ENCODE data around the gene EFNA5. TPM values are rescaled to one million over a fixed set of nuclear protein-coding genes. Genes with fewer than 3 reads are reported as not detected.
"Not testable (repeated sequence)": the region's sequence is repeated elsewhere in the genome, so short reads cannot be mapped to it uniquely, and the experiment has no call there.

The EFNA5 gene
- polyA plus RNA-seq, 1 donor (not counting 4 experiments of a cell fraction or from before 2014, with no cell fraction given): 4.8 TPM

GRCh38 chr5:107456281-107456715 lies 214.4 kb downstream of the EFNA5 start:
- H3K27me3 ChIP-seq (ENCODE audit: control insufficient read depth, extremely low read depth, insufficient read depth, low read length): no peaks in the 10 kb centered on the region
- H3K4me2 ChIP-seq (ENCODE audit: control insufficient read depth, extremely low read depth, insufficient read depth, low read depth, low read length): peak overlapping the region; percentile 77
- peak overlapping the region; percentile 11 for H3K9ac ChIP-seq (ENCODE audit: control insufficient read depth, extremely low read depth, insufficient read depth, low read length)
- no peak for TF ChIP-seq CTCF (optimal IDR thresholded peaks at IDR 0.05 in 1 of 3, IDR thresholded peaks at IDR 0.05 in 1 of 3, conservative IDR thresholded peaks at IDR 0.05 in 1 of 3; ENCODE audit: extremely low read depth in 1 of 3, insufficient read depth in 2 of 3, low read length in 3 of 3)
- TF ChIP-seq EZH2 (IDR thresholded peaks at IDR 0.05; ENCODE audit: low read length): no peak
- dilution Hi-C loops (cut with MboI; ENCODE audit: extremely low pct_ligation_motif_present, low sequenced_read_pairs): no loop called here
- H3K4me3 ChIP-seq (ENCODE audit: control insufficient read depth in 2 of 3, extremely low read depth in 1 of 3, insufficient read depth in 2 of 3, low read depth in 1 of 3, low read length in 3 of 3): peak overlapping the region in 1 of 3 experiments; percentile 6
- H3K9me1 ChIP-seq (ENCODE audit: control insufficient read depth, extremely low read depth, insufficient read depth, low read length): no peaks in the 10 kb centered on the region
- no peaks in the 10 kb centered on the region for H3K36me3 ChIP-seq (ENCODE audit: control insufficient read depth in 2 of 2, extremely low read depth in 1 of 2, insufficient read depth in 2 of 2, low read length in 2 of 2)
- FAIRE-seq (peak; percentile 96), DNase-seq (ENCODE audit: low read depth, low spot score) (peak; percentile 50)
- H4K20me1 ChIP-seq (ENCODE audit: control insufficient read depth, extremely low read depth, insufficient read depth, low read length): no peaks in the 10 kb centered on the region
- peaks cover 10% of the 10 kb centered on the region for H3K79me2 ChIP-seq (ENCODE audit: control insufficient read depth, insufficient read depth, low read length)
- peaks cover 34% of the 10 kb centered on the region for H3K4me1 ChIP-seq (ENCODE audit: control insufficient read depth, extremely low read depth, insufficient read depth, low read length)
- H2AFZ ChIP-seq (ENCODE audit: control insufficient read depth, low read length): no peak overlapping the region
- peak overlapping the region; percentile 64 for H3K27ac ChIP-seq (ENCODE audit: control insufficient read depth, insufficient read depth, low read length)
- no peaks in the 10 kb centered on the region for H3K9me3 ChIP-seq (ENCODE audit: control insufficient read depth, low read depth, low read length)

DNA sequence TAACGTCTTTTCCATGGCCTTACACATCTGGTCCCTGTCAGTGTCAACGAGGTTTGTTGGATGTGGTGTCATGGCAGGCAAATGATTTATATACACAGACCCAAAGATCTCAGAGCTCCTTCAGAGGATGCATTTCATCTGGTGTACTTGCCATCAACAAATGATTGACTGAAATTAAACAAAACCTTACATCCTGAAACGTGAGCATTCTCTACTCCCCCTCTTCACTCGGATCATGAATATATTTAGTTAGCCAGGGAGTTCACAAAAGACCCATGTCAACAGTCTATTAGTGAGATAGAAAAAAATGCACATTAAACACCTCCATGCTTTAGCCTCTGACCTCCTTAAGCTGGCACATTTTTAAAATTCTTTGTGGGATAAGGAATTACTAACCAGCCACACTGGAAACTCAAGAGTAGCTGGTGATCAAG lies 215.6 kb downstream of the EFNA5 start:
- no peak overlapping the region for H2AFZ ChIP-seq (ENCODE audit: control insufficient read depth, low read length)
- H3K4me1 ChIP-seq (ENCODE audit: control insufficient read depth, extremely low read depth, insufficient read depth, low read length): peaks cover 26% of the 10 kb centered on the region
- FAIRE-seq: no peak

GRCh38 chr5:107451827-107452226 lies 218.9 kb downstream of the EFNA5 start:
- H3K79me2 ChIP-seq (ENCODE audit: control insufficient read depth, insufficient read depth, low read length); FAIRE-seq: not testable (repeated sequence)

More for the DNA sequence above, 215.6 kb downstream of the EFNA5 start:
- peak overlapping the region; percentile 77 for H3K4me2 ChIP-seq (ENCODE audit: control insufficient read depth, extremely low read depth, insufficient read depth, low read depth, low read length)
- TF ChIP-seq EZH2 (IDR thresholded peaks at IDR 0.05; ENCODE audit: low read length): no peak
- no peak for TF ChIP-seq CTCF (optimal IDR thresholded peaks at IDR 0.05 in 1 of 3, IDR thresholded peaks at IDR 0.05 in 1 of 3, conservative IDR thresholded peaks at IDR 0.05 in 1 of 3; ENCODE audit: extremely low read depth in 1 of 3, insufficient read depth in 2 of 3, low read length in 3 of 3)
- no peak overlapping the region for H3K9ac ChIP-seq (ENCODE audit: control insufficient read depth, extremely low read depth, insufficient read depth, low read length)
- H3K79me2 ChIP-seq (ENCODE audit: control insufficient read depth, insufficient read depth, low read length): peaks cover 9% of the 10 kb centered on the region
- no peaks in the 10 kb centered on the region for H4K20me1 ChIP-seq (ENCODE audit: control insufficient read depth, extremely low read depth, insufficient read depth, low read length)
- no peaks in the 10 kb centered on the region for H3K9me3 ChIP-seq (ENCODE audit: control insufficient read depth, low read depth, low read length)
- H3K36me3 ChIP-seq (ENCODE audit: control insufficient read depth in 2 of 2, extremely low read depth in 1 of 2, insufficient read depth in 2 of 2, low read length in 2 of 2): no peaks in the 10 kb centered on the region
- no peaks in the 10 kb centered on the region for H3K27me3 ChIP-seq (ENCODE audit: control insufficient read depth, extremely low read depth, insufficient read depth, low read length)
- no peak overlapping the region for H3K27ac ChIP-seq (ENCODE audit: control insufficient read depth, insufficient read depth, low read length)
- dilution Hi-C loops (cut with MboI; ENCODE audit: extremely low pct_ligation_motif_present, low sequenced_read_pairs): no loop called here
- no peak for DNase-seq (ENCODE audit: low read depth, low spot score)
- H3K9me1 ChIP-seq (ENCODE audit: control insufficient read depth, extremely low read depth, insufficient read depth, low read length): no peaks in the 10 kb centered on the region
- no peak overlapping the region for H3K4me3 ChIP-seq (ENCODE audit: control insufficient read depth in 2 of 3, extremely low read depth in 1 of 3, insufficient read depth in 2 of 3, low read depth in 1 of 3, low read length in 3 of 3)

More at GRCh38 chr5:107451827-107452226, 218.9 kb downstream of the EFNA5 start:
- H3K27me3 ChIP-seq (ENCODE audit: control insufficient read depth, extremely low read depth, insufficient read depth, low read length); H3K9me1 ChIP-seq (ENCODE audit: control insufficient read depth, extremely low read depth, insufficient read depth, low read length); H4K20me1 ChIP-seq (ENCODE audit: control insufficient read depth, extremely low read depth, insufficient read depth, low read length); H3K9me3 ChIP-seq (ENCODE audit: control insufficient read depth, low read depth, low read length); H3K36me3 ChIP-seq (ENCODE audit: control insufficient read depth in 2 of 2, extremely low read depth in 1 of 2, insufficient read depth in 2 of 2, low read length in 2 of 2); H3K9ac ChIP-seq (ENCODE audit: control insufficient read depth, extremely low read depth, insufficient read depth, low read length); dilution Hi-C loops (cut with MboI; ENCODE audit: extremely low pct_ligation_motif_present, low sequenced_read_pairs); H3K27ac ChIP-seq (ENCODE audit: control insufficient read depth, insufficient read depth, low read length); H3K4me3 ChIP-seq (ENCODE audit: control insufficient read depth in 2 of 3, extremely low read depth in 1 of 3, insufficient read depth in 2 of 3, low read depth in 1 of 3, low read length in 3 of 3); DNase-seq (ENCODE audit: low read depth, low spot score); H3K4me2 ChIP-seq (ENCODE audit: control insufficient read depth, extremely low read depth, insufficient read depth, low read depth, low read length); H2AFZ ChIP-seq (ENCODE audit: control insufficient read depth, low read length): not testable (repeated sequence)
- peaks cover 21% of the 10 kb centered on the region for H3K4me1 ChIP-seq (ENCODE audit: control insufficient read depth, extremely low read depth, insufficient read depth, low read length)

All from keratinocyte (primary cell).